B cell (primary cell): ENCODE measurements around the gene TMC1. TPM values are rescaled to one million over a fixed set of nuclear protein-coding genes. Genes with fewer than 3 reads are reported as not detected.
"Not testable (repeated sequence)": the region's sequence is repeated elsewhere in the genome, so short reads cannot be mapped to it uniquely, and the experiment has no call there.

ENCODE experiments used
- ATAC-seq: fragments of 200-7000 bp; cut with Tn5 transposase; one replicate; pipeline ENCODE4 v1.10.0; 2021; ENCODE audit warnings: low read depth, mild to moderate bottlenecking, moderate number of reproducible peaks, moderate library complexity
- CTCF ChIA-PET: fragments of 350-600 bp; sonication (Branson Sonifier 250); formaldehyde crosslinking; loops from one replicate; lab custom pipeline; 2021; ENCODE audit warnings: antibody characterized with exemption, inconsistent platforms; lab: Charles Lee
- POLR2A ChIA-PET: fragments of 350-600 bp; sonication (Branson Sonifier 250); formaldehyde crosslinking; loops from one replicate; lab custom pipeline; 2021; ENCODE audit warnings: antibody characterized with exemption; lab: Charles Lee
- DNase-seq: peaks from one replicate; pipeline ENCODE4 v3.0.0; 2013
- H2AFZ ChIP-seq: 2 replicates; pipeline ENCODE4 v1.6.1; 2012; ENCODE audit warnings: mild to moderate bottlenecking, low read depth, low read length; ENCODE audit not compliant: insufficient read depth, poor library complexity, severe bottlenecking
- H3K27ac ChIP-seq, 2 donors: 1 replicate in 1 of 2; 2 replicates in 1 of 2; pipeline ENCODE4 v1.5.1; 2012 to 2013; ENCODE audit warnings: low read length in 2 of 2, mild to moderate bottlenecking in 2 of 2, moderate library complexity in 1 of 2
- H3K27me3 ChIP-seq, 4 experiments: fragments of 200-600 bp in 1 of 4; sonication (generic) in 1 of 4; replicated peaks in 1 of 4; 1 replicate in 2 of 4; 2 replicates in 2 of 4; pipeline versions ENCODE4 v1.6.1 to v1.7.0; 2013 to 2016; ENCODE audit warnings: low read length in 3 of 4, mild to moderate bottlenecking in 2 of 4, mixed read lengths in 1 of 4, moderate library complexity in 1 of 4; ENCODE audit not compliant: insufficient read depth in 4 of 4, control insufficient read depth in 3 of 4; ENCODE audit errors: control extremely low read depth in 1 of 4
- H3K36me3 ChIP-seq, 2 experiments: replicated peaks in 1 of 2; 1 replicate in 1 of 2; 2 replicates in 1 of 2; pipeline versions ENCODE4 v1.6.1 to v1.7.1; 2013; ENCODE audit warnings: low read length in 1 of 2; ENCODE audit not compliant: insufficient read depth in 2 of 2, control insufficient read depth in 1 of 2; ENCODE audit errors: control extremely low read depth in 1 of 2, extremely low read depth in 1 of 2
- H3K4me1 ChIP-seq, 2 donors: fragments of 200-600 bp in 1 of 2; sonication (generic) in 1 of 2; 1 replicate in 1 of 2; 2 replicates in 1 of 2; pipeline versions ENCODE4 v1.5.1 to v1.6.1; 2013 to 2017; ENCODE audit warnings: low read length in 2 of 2; ENCODE audit not compliant: control insufficient read depth in 2 of 2, insufficient read depth in 2 of 2
- H3K4me2 ChIP-seq: replicated peaks from 2 replicates; pipeline ENCODE3; 2012; ENCODE audit warnings: mild to moderate bottlenecking, low read depth, low read length; ENCODE audit not compliant: poor library complexity, severe bottlenecking
- H3K4me3 ChIP-seq, 5 experiments: fragments of 200-600 bp in 1 of 5; sonication (generic) in 1 of 5; 1 replicate in 3 of 5; 2 replicates in 2 of 5; pipeline versions ENCODE4 v1.5.1 to v1.7.0; 2011 to 2016; ENCODE audit warnings: low read length in 4 of 5, mild to moderate bottlenecking in 4 of 5, low read depth in 2 of 5, control low read depth in 1 of 5, moderate library complexity in 1 of 5; ENCODE audit not compliant: insufficient read depth in 1 of 5; ENCODE audit errors: control extremely low read depth in 1 of 5, extremely low read depth in 1 of 5
- H3K79me2 ChIP-seq: fragments of 200-600 bp; sonication (generic); one replicate; pipeline ENCODE4 v1.6.0; 2016; ENCODE audit warnings: low read length; ENCODE audit not compliant: control insufficient read depth, insufficient read depth
- H3K9ac ChIP-seq: fragments of 200-600 bp; sonication (generic); 2 replicates; pipeline ENCODE4 v1.6.1; 2017; ENCODE audit warnings: mild to moderate bottlenecking, low read length, moderate library complexity
- H3K9me3 ChIP-seq, 3 donors: one replicate each; pipeline versions ENCODE4 v1.6.1 to v1.7.1; 2013; ENCODE audit warnings: low read length in 2 of 3; ENCODE audit not compliant: control insufficient read depth in 2 of 3, insufficient read depth in 1 of 3; ENCODE audit errors: control extremely low read depth in 1 of 3
- H4K20me1 ChIP-seq: 2 replicates; pipeline ENCODE4 v1.6.0; 2012; ENCODE audit warnings: mild to moderate bottlenecking, low read length; ENCODE audit not compliant: insufficient read depth, control insufficient read depth, poor library complexity, severe bottlenecking
- H3K27ac Mint-ChIP-seq: one replicate; pipeline ENCODE4 v1.8.0; 2021; ENCODE audit warnings: mixed read lengths
- H3K27me3 Mint-ChIP-seq: one replicate; pipeline ENCODE4 v1.8.0; 2021; ENCODE audit warnings: mixed read lengths
- H3K4me1 Mint-ChIP-seq: one replicate; pipeline ENCODE4 v1.8.0; 2021; ENCODE audit warnings: mixed read lengths
- H3K4me3 Mint-ChIP-seq: one replicate; pipeline ENCODE4 v1.8.0; 2021; ENCODE audit warnings: mixed read lengths
- H3K9me3 Mint-ChIP-seq: one replicate; pipeline ENCODE4 v1.8.0; 2022; ENCODE audit warnings: mixed read lengths; ENCODE audit not compliant: insufficient read depth
- CTCF ChIP-seq: fragments of 200-600 bp; IDR thresholded peaks from one replicate; pipeline ENCODE4 v1.8.0; 2022; ENCODE audit warnings: antibody characterized with exemption, mild to moderate bottlenecking
- EZH2 ChIP-seq: IDR thresholded peaks from 2 replicates; pipeline ENCODE4 v1.6.1; 2012; ENCODE audit warnings: borderline replicate concordance, low read depth, mild to moderate bottlenecking, moderate library complexity, low read length; ENCODE audit not compliant: insufficient read depth, poor library complexity, severe bottlenecking
- WGBS: methylation state at CpG from one replicate; pipeline ENCODE4 v1.1.5; 2013; ENCODE audit warnings: missing lambda C conversion rate; ENCODE audit not compliant: insufficient coverage; 5-methylcytosine and 5-hydroxymethylcytosine counted together
- intact Hi-C: fragments of 100-400 bp; cut with micrococcal nuclease; formaldehyde crosslinking; loops from one replicate; pipeline ENCODE4 v1.10.0; 2022
- polyA minus RNA-seq: library from RNA; depleted of rRNA, polyadenylated mRNA; stranded (reverse); fragments of >200 nt; gene quantifications from 2 replicates; pipeline ENCODE4 v1.2.3, GENCODE V29; 2012
- polyA plus RNA-seq: library from polyadenylated mRNA; depleted of rRNA; stranded (reverse); fragments of >200 nt; gene quantifications from 2 replicates; pipeline ENCODE4 v1.2.3, GENCODE V29; 2012
- total RNA-seq, 2 donors: library from RNA; stranded (reverse); fragments of 120-200 nt in 1 of 2; gene quantifications; 1 replicate in 1 of 2; 2 replicates in 1 of 2; pipeline versions ENCODE4 v1.2.3 to v1.2.4, GENCODE V29; 2013 to 2022

Gene TMC1
- total RNA-seq (not detected in 2 replicates), polyA plus RNA-seq (not detected in 2 replicates), polyA minus RNA-seq (not detected in 2 replicates)
- total RNA-seq (2013), result not detected

- H3K79me2 ChIP-seq, H3K9me3 Mint-ChIP-seq, intact Hi-C loops, H3K4me1 Mint-ChIP-seq, H2AFZ ChIP-seq, H3K4me1 ChIP-seq, H3K4me3 ChIP-seq, H3K27ac ChIP-seq, H3K27me3 ChIP-seq, H3K27me3 Mint-ChIP-seq, H3K4me2 ChIP-seq, POLR2A ChIA-PET, DNase-seq, H3K4me3 Mint-ChIP-seq, H4K20me1 ChIP-seq, CTCF ChIA-PET, H3K27ac Mint-ChIP-seq, H3K9ac ChIP-seq, ATAC-seq, H3K36me3 ChIP-seq, H3K9me3 ChIP-seq: not testable (repeated sequence)
- WGBS, result 97% methylated on average over 12 of the region's 17 CpGs
Observed at GRCh38 chr9:72521416-72521815, at the start of gene TMC1. TMC1 (plus strand) TSS chr9:72521608; CDS start chr9:72648649, 127,041 bp downstream.

- Histone ChIP-seq H3K4me1 (no peaks in the 10 kb centered on the region), H3K27ac (no peak overlapping the region), H3K4me3 (no peak overlapping the region), H3K4me2 (no peak overlapping the region), H2AFZ (no peak overlapping the region), H3K9me3 (no peaks in the 10 kb centered on the region), H4K20me1 (no peaks in the 10 kb centered on the region), H3K9ac (no peak overlapping the region), H3K27me3 (no peaks in the 10 kb centered on the region), H3K36me3 (no peaks in the 10 kb centered on the region), H3K79me2 (no peaks in the 10 kb centered on the region)
- ChIA-PET CTCF (no interaction called here), POLR2A (no interaction called here)
- peak; percentile 31 for ATAC-seq
- intact Hi-C loops, result no loop called here
- Mint-ChIP-seq H3K4me3 (no peak overlapping the region), H3K27ac (peak overlapping the region; percentile 64), H3K4me1 (peaks cover 8% of the 10 kb centered on the region), H3K9me3 (no peaks in the 10 kb centered on the region), H3K27me3 (no peaks in the 10 kb centered on the region)
- TF ChIP-seq EZH2 (no peak), CTCF (no peak)
- no peak for DNase-seq
- WGBS, result 60% methylated on average over 1 of the region's 1 CpG
Observed at GRCh38 chr9:72473474-72474261, 47.7 kb upstream of the TMC1 start.
